Panc1 (cell line): ENCODE measurements around the gene SLC22A15. TPM values are rescaled to one million over a fixed set of nuclear protein-coding genes. Genes with fewer than 3 reads are reported as not detected.

Source experiments
- ATAC-seq: fragments of 200-7000 bp; cut with Tn5 transposase; 2 replicates; pipeline ENCODE4 v1.9.1; 2020; ENCODE audit warnings: mild to moderate bottlenecking, moderate library complexity
- BruUV-seq: library from RNA; stranded (reverse); fragments of 400-500 nt; replicated peaks from 2 replicates; lab custom pipeline; 2021; lab: Mats Ljungman, UMichigan
- CTCF ChIA-PET: fragments of 300-600 bp; sonication (Branson Sonifier 250); formaldehyde crosslinking; loops from one replicate; lab custom pipeline; 2022; ENCODE audit warnings: antibody characterized with exemption; lab: Charles Lee
- POLR2A ChIA-PET: fragments of 300-600 bp; sonication (Branson Sonifier 250); formaldehyde crosslinking; loops from one replicate; lab custom pipeline; 2022; ENCODE audit warnings: antibody characterized with exemption; lab: Charles Lee
- DNase-seq: peaks from one replicate; pipeline ENCODE4 v3.0.0-alpha.2; 2010; ENCODE audit warnings: low read depth, low spot score
- H3K27ac ChIP-seq: 2 replicates; pipeline ENCODE4 v1.5.1; 2011; ENCODE audit warnings: mild to moderate bottlenecking, low read length, inconsistent platforms
- H3K27me3 ChIP-seq: fragments of 200-500 bp; sonication (Bioruptor generic); 2 replicates; pipeline ENCODE4 v1.6.0; 2014; ENCODE audit warnings: low read length, inconsistent platforms; ENCODE audit not compliant: control insufficient read depth, insufficient read depth
- H3K36me3 ChIP-seq: fragments of 200-500 bp; sonication (Bioruptor generic); 2 replicates; pipeline ENCODE4 v1.5.1; 2014; ENCODE audit warnings: inconsistent platforms, mild to moderate bottlenecking, low read length, moderate library complexity; ENCODE audit not compliant: control insufficient read depth, insufficient read depth
- H3K4me1 ChIP-seq: 2 replicates; pipeline ENCODE4 v1.5.1; 2011; ENCODE audit warnings: inconsistent platforms, mild to moderate bottlenecking, low read length, moderate library complexity; ENCODE audit not compliant: control insufficient read depth, insufficient read depth
- H3K4me3 ChIP-seq, 2 experiments: 2 replicates each; pipeline ENCODE4 v1.5.1; 2011 to 2012; ENCODE audit warnings: low read depth in 2 of 2, low read length in 2 of 2, mild to moderate bottlenecking in 2 of 2, inconsistent platforms in 1 of 2, moderate library complexity in 1 of 2
- H3K9me3 ChIP-seq: fragments of 200-500 bp; sonication (Bioruptor generic); 2 replicates; pipeline ENCODE4 v1.5.1; 2014; ENCODE audit warnings: low read depth, mild to moderate bottlenecking, inconsistent platforms, low read length, moderate library complexity; ENCODE audit not compliant: control insufficient read depth, insufficient read depth
- CTCF ChIP-seq: fragments of 450-650 bp; IDR thresholded peaks from 2 replicates; pipeline ENCODE4 v1.5.1; 2017; ENCODE audit warnings: mild to moderate bottlenecking
- POLR2AphosphoS5 ChIP-seq: IDR thresholded peaks from 2 replicates; pipeline ENCODE4 v1.6.1; 2012; ENCODE audit warnings: mild to moderate bottlenecking, low read depth, low read length, moderate library complexity
- REST ChIP-seq, 2 experiments: IDR thresholded peaks; 2 replicates each; pipeline ENCODE4 v1.6.1; 2011 to 2012; ENCODE audit warnings: low read depth in 2 of 2, control low read depth in 1 of 2, low read length in 1 of 2, mild to moderate bottlenecking in 1 of 2, moderate library complexity in 1 of 2; ENCODE audit not compliant: insufficient read depth in 1 of 2
- SIN3A ChIP-seq: IDR thresholded peaks from 2 replicates; pipeline ENCODE4 v1.6.1; 2012; ENCODE audit warnings: low read depth, mild to moderate bottlenecking, low read length, moderate library complexity, borderline replicate concordance; ENCODE audit not compliant: insufficient read depth
- TCF7L2 ChIP-seq: IDR thresholded peaks from 2 replicates; pipeline ENCODE4 v1.6.1; 2011; ENCODE audit warnings: mild to moderate bottlenecking, low read depth, low read length, inconsistent platforms
- in situ Hi-C: cut with HindIII; loops from 2 replicates; pipeline ENCODE4 v1.10.0; 2016; ENCODE audit warnings: low sequenced_read_pairs, low pct_unique_long_range_greater_than_20kb
- intact Hi-C: fragments of 100-400 bp; cut with micrococcal nuclease; formaldehyde crosslinking; loops from one replicate; pipeline ENCODE4 v1.10.0; 2022; ENCODE audit not compliant: unreplicated experiment
- total RNA-seq: library from RNA; stranded (reverse); gene quantifications from one replicate; pipeline ENCODE4 v1.2.1, GENCODE V29; 2021; ENCODE audit not compliant: unreplicated experiment

Gene SLC22A15
- total RNA-seq, 1 experiment from 2014 or later: 0.21 TPM

DNA sequence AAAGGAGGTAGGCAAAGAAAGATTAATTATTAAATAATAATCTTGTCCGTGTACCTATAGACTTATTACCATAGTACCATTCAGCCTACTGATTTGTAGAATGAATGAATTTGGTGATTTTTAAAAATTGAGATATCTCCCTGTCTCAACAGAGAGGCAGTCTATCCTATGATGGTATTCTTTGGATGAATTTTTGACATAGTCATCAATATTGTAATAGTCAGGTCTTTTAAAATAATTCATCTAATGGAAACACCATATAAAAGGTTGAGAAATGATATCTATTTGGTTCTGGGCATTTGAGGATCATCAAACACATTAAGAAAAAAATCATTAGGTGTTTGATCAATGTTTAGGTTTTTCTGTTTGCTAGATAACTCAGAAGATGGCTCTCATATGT is 99.3 kb downstream of the SLC22A15 start:
- BruUV-seq: no TSS peak
- in situ Hi-C loops: no loop called here
- H3K27ac ChIP-seq: no peak overlapping the region
- no peaks in the 10 kb centered on the region for H3K4me1 ChIP-seq
- POLR2A ChIA-PET: no interaction called here
- intact Hi-C loops: no loop called here
- no peak for DNase-seq
- no peaks in the 10 kb centered on the region for H3K9me3 ChIP-seq
- ATAC-seq: no peak
- H3K27me3 ChIP-seq: no peaks in the 10 kb centered on the region
- no peak overlapping the region for H3K4me3 ChIP-seq
- TF ChIP-seq POLR2AphosphoS5 (no peak), TCF7L2 (no peak), REST (IDR thresholded peaks at IDR 0.05; ENCODE audit: insufficient read depth in 1 of 2, low read depth in 2 of 2, low read length in 1 of 2) (no peak), CTCF (no peak), SIN3A (no peak)
- no peaks in the 10 kb centered on the region for H3K36me3 ChIP-seq
- CTCF ChIA-PET: no interaction called here

DNA sequence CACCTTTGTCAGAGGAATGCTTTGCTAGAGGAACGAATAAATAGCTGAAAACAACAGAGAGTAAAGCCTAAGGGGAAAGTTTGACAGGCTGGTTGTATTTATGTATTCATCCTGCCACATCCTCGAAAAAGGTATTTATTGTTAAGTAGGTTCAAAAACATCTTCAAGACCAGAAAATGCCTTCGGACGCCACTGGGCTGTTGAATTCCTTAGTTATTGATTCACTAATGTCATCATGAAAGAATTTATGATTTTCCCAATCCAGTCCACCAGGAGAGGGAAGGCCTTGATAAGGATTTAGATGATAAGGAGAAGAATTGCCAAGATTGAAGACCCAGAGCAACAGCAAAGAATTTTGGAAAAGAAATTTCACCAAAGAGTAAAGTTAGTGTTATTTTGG is 99.7 kb downstream of the SLC22A15 start:
- Histone ChIP-seq H3K27me3 (no peaks in the 10 kb centered on the region), H3K36me3 (no peaks in the 10 kb centered on the region), H3K27ac (no peak overlapping the region), H3K4me3 (no peak overlapping the region), H3K9me3 (no peaks in the 10 kb centered on the region), H3K4me1 (no peaks in the 10 kb centered on the region)
- TF ChIP-seq REST (IDR thresholded peaks at IDR 0.05; ENCODE audit: insufficient read depth in 1 of 2, low read depth in 2 of 2, low read length in 1 of 2) (no peak), POLR2AphosphoS5 (no peak), TCF7L2 (no peak), CTCF (no peak), SIN3A (no peak)
- intact Hi-C loops (no loop called here), in situ Hi-C loops (no loop called here)
- BruUV-seq: no TSS peak
- ATAC-seq: no peak
- CTCF ChIA-PET: no interaction called here
- no peak for DNase-seq
- POLR2A ChIA-PET: no interaction called here
